NT2/D1 (cell line): Measurements from ENCODE around the gene PUM1.
"Not testable (repeated sequence)": the region's sequence is repeated elsewhere in the genome, so short reads cannot be mapped to it uniquely, and the experiment has no call there.

Source experiments
- DNase-seq: peaks from one replicate; pipeline ENCODE4 v3.0.0-alpha.2; 2011; ENCODE audit warnings: low read depth, low spot score
- H3K27me3 ChIP-seq: 2 replicates; pipeline ENCODE4 v1.6.0; 2011; ENCODE audit warnings: mild to moderate bottlenecking; ENCODE audit not compliant: insufficient read length, insufficient read depth
- H3K36me3 ChIP-seq: 2 replicates; pipeline ENCODE4 v1.6.1; 2011; ENCODE audit warnings: mild to moderate bottlenecking, low read length, mixed read lengths; ENCODE audit not compliant: insufficient read depth, insufficient read length
- H3K4me1 ChIP-seq: 2 replicates; pipeline ENCODE4 v1.5.1; 2011; ENCODE audit not compliant: insufficient read depth, insufficient read length
- H3K4me3 ChIP-seq: 2 replicates; pipeline ENCODE4 v1.5.1; 2011; ENCODE audit warnings: low read depth; ENCODE audit not compliant: insufficient read length
- H3K9ac ChIP-seq: 2 replicates; pipeline ENCODE4 v1.6.0; 2011; ENCODE audit warnings: low read depth; ENCODE audit not compliant: insufficient read length
- H3K9me3 ChIP-seq: 2 replicates; pipeline ENCODE4 v1.5.1; 2011; ENCODE audit warnings: mild to moderate bottlenecking, low read length; ENCODE audit not compliant: insufficient read depth
- SUZ12 ChIP-seq: IDR thresholded peaks from 2 replicates; pipeline ENCODE4 v1.6.1; 2011; ENCODE audit not compliant: insufficient read length, insufficient read depth; ENCODE audit errors: extremely low read depth
- YY1 ChIP-seq: IDR thresholded peaks from 2 replicates; pipeline ENCODE4 v1.6.1; 2011; ENCODE audit not compliant: insufficient read length, insufficient read depth
- ZNF274 ChIP-seq: IDR thresholded peaks from 2 replicates; pipeline ENCODE4 v1.6.1; 2011; ENCODE audit warnings: mild to moderate bottlenecking, low read depth, low read length

Gene PUM1

GRCh38 chr1:31062867-31063380 lies 2.6 kb downstream of the PUM1 start:
- Histone ChIP-seq H3K4me3 (peak overlapping the region; percentile 96), H3K9me3 (no peaks in the 10 kb centered on the region), H3K4me1 (peaks cover 6% of the 10 kb centered on the region), H3K9ac (no peak overlapping the region), H3K27me3 (no peaks in the 10 kb centered on the region), H3K36me3 (peaks cover 37% of the 10 kb centered on the region)
- DNase-seq: no peak
- TF ChIP-seq SUZ12: no peak
- TF ChIP-seq YY1: no peak
- TF ChIP-seq ZNF274: no peak

DNA sequence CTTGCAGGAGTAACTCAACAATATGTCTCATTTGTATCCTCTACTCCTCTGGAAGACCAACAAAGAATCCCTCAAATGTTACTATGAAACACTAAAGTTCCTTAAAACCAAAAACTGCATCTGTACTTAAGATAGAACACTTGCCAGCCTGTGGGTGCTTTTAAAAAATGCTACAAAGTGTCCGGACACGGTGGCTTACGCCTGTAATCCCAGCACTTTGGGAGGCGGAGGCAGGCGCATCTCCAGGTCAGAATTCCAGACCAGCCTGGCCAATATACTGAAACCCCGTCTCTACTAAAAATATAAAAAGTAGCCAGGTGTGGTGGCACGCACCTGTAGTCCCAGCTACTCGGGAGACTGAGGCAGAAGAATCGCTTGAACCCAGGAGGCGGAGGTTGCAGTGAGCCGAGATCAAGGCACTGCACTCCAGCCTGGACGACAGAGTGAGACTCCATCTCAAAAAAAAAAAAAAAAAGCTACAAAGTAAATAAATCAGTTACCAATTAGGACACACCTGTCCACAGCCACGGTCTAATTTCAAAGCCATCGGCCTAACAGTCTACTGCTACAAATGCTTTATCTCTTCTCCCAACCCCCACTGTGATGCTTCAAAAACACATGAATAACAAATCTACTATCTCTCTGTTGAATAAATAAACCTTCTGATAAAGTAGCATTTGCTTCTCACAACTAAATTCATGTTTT lies 3.2 kb downstream of the PUM1 start:
- not testable (repeated sequence) for DNase-seq

DNA sequence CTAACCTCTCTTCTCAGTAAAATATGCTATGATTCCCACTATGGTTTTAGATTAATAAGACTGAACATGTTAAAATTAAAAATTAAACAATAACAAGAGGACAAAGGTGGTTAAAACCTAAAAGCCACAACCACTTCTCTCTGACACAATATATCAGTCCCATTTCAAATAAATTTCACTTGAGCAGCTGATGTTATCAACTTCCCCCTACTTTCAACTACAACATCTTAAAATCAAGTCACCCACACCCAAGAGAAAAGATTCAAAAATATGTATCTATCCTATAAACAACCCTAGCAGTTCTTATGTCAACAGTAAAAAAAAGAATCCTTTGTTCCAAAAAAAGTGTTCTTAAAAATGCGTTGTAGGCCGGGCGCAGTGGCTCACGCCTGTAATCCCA lies 7.5 kb downstream of the PUM1 start:
- H3K36me3 ChIP-seq: peaks cover 73% of the 10 kb centered on the region

More for the DNA sequence above, 3.2 kb downstream of the PUM1 start:
- H3K4me3 ChIP-seq, H3K27me3 ChIP-seq, H3K4me1 ChIP-seq, H3K9me3 ChIP-seq, H3K9ac ChIP-seq: not testable (repeated sequence)
- peaks cover 43% of the 10 kb centered on the region for H3K36me3 ChIP-seq

GRCh38 chr1:31055953-31056352 lies 9.6 kb downstream of the PUM1 start:
- no peak overlapping the region for H3K9ac ChIP-seq
- no peak for DNase-seq
- TF ChIP-seq SUZ12: no peak
- no peak for TF ChIP-seq YY1
- TF ChIP-seq ZNF274: no peak
- peaks cover 10% of the 10 kb centered on the region for H3K4me1 ChIP-seq
- H3K27me3 ChIP-seq: no peaks in the 10 kb centered on the region
- H3K9me3 ChIP-seq: no peaks in the 10 kb centered on the region
- H3K4me3 ChIP-seq: no peak overlapping the region
- peaks cover 80% of the 10 kb centered on the region for H3K36me3 ChIP-seq

More for the DNA sequence above, 7.5 kb downstream of the PUM1 start:
- H3K9me3 ChIP-seq: no peaks in the 10 kb centered on the region
- H3K4me1 ChIP-seq: peaks cover 8% of the 10 kb centered on the region
- no peaks in the 10 kb centered on the region for H3K27me3 ChIP-seq
- no peak for TF ChIP-seq SUZ12
- TF ChIP-seq ZNF274: no peak
- TF ChIP-seq YY1: no peak
- no peak overlapping the region for H3K4me3 ChIP-seq
- DNase-seq: no peak
- no peak overlapping the region for H3K9ac ChIP-seq

DNA sequence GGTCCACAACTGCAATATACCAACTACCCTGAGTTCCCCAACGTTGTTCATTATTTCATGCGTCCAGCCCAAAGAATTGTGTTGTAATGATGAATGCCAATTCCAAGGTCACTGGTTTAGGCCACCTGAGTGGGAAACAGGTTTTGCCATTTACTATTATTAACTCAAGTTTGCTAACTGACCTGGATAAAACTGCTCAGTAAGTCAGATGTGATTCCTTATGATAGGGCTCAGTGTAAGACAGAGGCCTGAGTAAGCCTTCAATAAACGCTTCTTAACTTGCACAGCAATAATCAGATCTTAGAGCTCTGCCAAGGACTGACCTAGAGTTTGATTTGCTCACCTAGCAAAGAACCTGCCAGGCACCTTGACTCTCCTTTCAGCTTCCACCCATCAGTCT lies 10.0 kb downstream of the PUM1 start:
- no peak for DNase-seq
- H3K4me1 ChIP-seq: peaks cover 10% of the 10 kb centered on the region
- peaks cover 82% of the 10 kb centered on the region for H3K36me3 ChIP-seq
- H3K4me3 ChIP-seq: no peak overlapping the region
- H3K9me3 ChIP-seq: no peaks in the 10 kb centered on the region
- H3K9ac ChIP-seq: no peak overlapping the region
- H3K27me3 ChIP-seq: no peaks in the 10 kb centered on the region
- no peak for TF ChIP-seq ZNF274
- no peak for TF ChIP-seq SUZ12
- no peak for TF ChIP-seq YY1

DNA sequence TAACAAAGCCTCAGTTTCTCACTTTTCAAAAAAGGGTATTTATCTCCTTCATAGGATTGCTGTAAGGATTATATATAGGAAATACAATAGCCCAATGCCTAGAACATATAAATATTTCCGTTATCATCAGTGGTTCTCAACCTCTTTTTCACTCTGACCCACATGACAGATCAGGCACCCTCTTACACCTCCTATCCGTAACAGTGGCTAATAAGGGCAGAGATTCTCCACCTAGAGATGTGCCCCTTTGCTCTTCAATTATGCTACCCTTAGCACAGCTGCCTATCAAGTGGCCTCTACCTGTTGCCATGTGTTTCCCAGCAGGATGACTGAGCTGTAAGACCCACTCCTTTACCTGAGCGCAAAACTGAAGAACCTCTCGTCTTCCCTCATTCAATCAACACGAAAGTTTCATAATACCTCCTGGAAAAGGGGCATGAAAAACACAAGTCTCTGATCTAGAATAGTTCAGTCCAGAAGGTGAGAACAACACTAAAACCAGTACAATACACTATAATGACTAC lies 10.5 kb downstream of the PUM1 start:
- Histone ChIP-seq H3K36me3 (peaks cover 84% of the 10 kb centered on the region), H3K9me3 (no peaks in the 10 kb centered on the region), H3K4me3 (no peak overlapping the region), H3K27me3 (no peaks in the 10 kb centered on the region), H3K9ac (no peak overlapping the region), H3K4me1 (peaks cover 10% of the 10 kb centered on the region)
- TF ChIP-seq ZNF274: no peak
- TF ChIP-seq SUZ12: no peak
- no peak for TF ChIP-seq YY1
- no peak for DNase-seq

DNA sequence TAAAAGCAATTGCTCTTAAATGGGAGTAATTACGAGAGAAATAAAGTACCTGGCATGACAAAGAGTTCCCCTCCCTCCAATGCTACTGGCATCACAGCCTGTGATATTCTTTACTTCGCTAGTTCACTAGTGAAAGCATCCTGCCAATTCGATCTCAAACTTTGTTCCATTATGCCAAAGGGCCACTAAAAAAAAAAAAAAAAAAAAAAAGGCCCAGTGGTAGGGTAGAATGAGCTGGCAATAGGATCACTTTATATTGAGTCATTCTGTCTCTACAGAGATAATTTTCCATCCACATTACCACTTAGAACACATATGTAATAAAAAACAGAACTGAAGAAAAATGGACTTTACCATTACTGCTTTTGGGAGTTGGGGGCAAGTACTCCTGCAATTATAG lies 11.2 kb downstream of the PUM1 start:
- Histone ChIP-seq H3K36me3 (peaks cover 84% of the 10 kb centered on the region), H3K4me3 (no peak overlapping the region), H3K9ac (no peak overlapping the region), H3K27me3 (no peaks in the 10 kb centered on the region), H3K9me3 (no peaks in the 10 kb centered on the region), H3K4me1 (peaks cover 9% of the 10 kb centered on the region)
- no peak for DNase-seq
- TF ChIP-seq SUZ12 (no peak), YY1 (no peak)

GRCh38 chr1:31052613-31053012 lies 12.9 kb downstream of the PUM1 start:
- H3K27me3 ChIP-seq, H3K9me3 ChIP-seq, H3K9ac ChIP-seq, H3K4me3 ChIP-seq, DNase-seq, H3K4me1 ChIP-seq: not testable (repeated sequence)
- H3K36me3 ChIP-seq: peaks cover 77% of the 10 kb centered on the region
